Lung (tissue), 12 donors: ENCODE measurements around the gene EDC4. TPM values are rescaled to one million over a fixed set of nuclear protein-coding genes. Genes with fewer than 3 reads are reported as not detected.

Experiments used
- ATAC-seq: fragments of 200-7000 bp; cut with Tn5 transposase; one replicate; pipeline ENCODE4 v1.9.1; 2020; ENCODE audit warnings: moderate number of reproducible peaks; ENCODE audit not compliant: insufficient read depth, low FRiP score
- DNase-seq, 3 donors: peaks; one replicate each; pipeline ENCODE4 v3.0.0-alpha.2; 2013 to 2017
- H3K27ac ChIP-seq, 2 donors: one replicate each; pipeline ENCODE4 v1.5.1; 2013; ENCODE audit warnings: mild to moderate bottlenecking in 2 of 2, moderate library complexity in 2 of 2, control low read depth in 1 of 2, inconsistent platforms in 1 of 2, low read depth in 1 of 2, low read length in 1 of 2
- H3K27me3 ChIP-seq, 3 donors: one replicate each; pipeline ENCODE4 v1.5.1; 2013; ENCODE audit warnings: low read length in 2 of 3; ENCODE audit not compliant: control insufficient read depth in 3 of 3, insufficient read depth in 3 of 3
- H3K36me3 ChIP-seq, 4 donors: one replicate each; pipeline ENCODE4 v1.5.1; 2013; ENCODE audit warnings: low read length in 4 of 4, mild to moderate bottlenecking in 1 of 4, moderate library complexity in 1 of 4; ENCODE audit not compliant: control insufficient read depth in 4 of 4, insufficient read depth in 4 of 4
- H3K4me1 ChIP-seq, 5 donors: one replicate each; pipeline ENCODE4 v1.5.1; 2013; ENCODE audit warnings: low read length in 5 of 5, mild to moderate bottlenecking in 2 of 5, moderate library complexity in 1 of 5; ENCODE audit not compliant: control insufficient read depth in 5 of 5, insufficient read depth in 5 of 5
- H3K4me3 ChIP-seq: one replicate; pipeline ENCODE4 v1.5.1; 2013; ENCODE audit warnings: mild to moderate bottlenecking, control low read depth, moderate library complexity
- H3K9ac ChIP-seq, 2 donors: one replicate each; pipeline ENCODE4 v1.5.1; 2013; ENCODE audit warnings: low read length in 2 of 2, control low read depth in 1 of 2; ENCODE audit not compliant: insufficient read depth in 1 of 2
- H3K9me3 ChIP-seq, 4 donors: one replicate each; pipeline ENCODE4 v1.5.1; 2013; ENCODE audit warnings: low read length in 3 of 4, mild to moderate bottlenecking in 1 of 4, moderate library complexity in 1 of 4; ENCODE audit not compliant: control insufficient read depth in 4 of 4, insufficient read depth in 3 of 4
- CTCF ChIP-seq: IDR thresholded peaks from 2 replicates; pipeline ENCODE4 v1.5.1; 2012; ENCODE audit warnings: mild to moderate bottlenecking; ENCODE audit errors: control extremely low read depth, extremely low read depth
- WGBS, 2 donors: extraction: QIAGEN DNeasy Blood & Tissue Kit; methylation state at CpG; one replicate each; pipeline ENCODE4 v1.1.7; 2013; 5-methylcytosine and 5-hydroxymethylcytosine counted together
- polyA plus RNA-seq, 2 donors: library from polyadenylated mRNA; stranded (reverse); fragments of 200-250 nt; gene quantifications; one replicate each; pipeline ENCODE4 v1.2.1, GENCODE V29; 2013
- total RNA-seq, 2 donors: library from RNA; depleted of rRNA in 1 of 2; stranded (reverse); fragments of >200 nt in 1 of 2; gene quantifications; one replicate each; pipeline ENCODE4 v1.2.1, GENCODE V29; 2014 to 2021
- donor health status: control.
- donor health status: control.
- donor health status: Bipolar disorder and iron deficiency.
- donor health status: healthy.
- donor health status: DM: yes; HTN: yes; CAD: no.

The EDC4 gene
- total and polyA plus RNA-seq, 4 donors = 33.5 to 60.5 (median 39.5) TPM

DNA sequence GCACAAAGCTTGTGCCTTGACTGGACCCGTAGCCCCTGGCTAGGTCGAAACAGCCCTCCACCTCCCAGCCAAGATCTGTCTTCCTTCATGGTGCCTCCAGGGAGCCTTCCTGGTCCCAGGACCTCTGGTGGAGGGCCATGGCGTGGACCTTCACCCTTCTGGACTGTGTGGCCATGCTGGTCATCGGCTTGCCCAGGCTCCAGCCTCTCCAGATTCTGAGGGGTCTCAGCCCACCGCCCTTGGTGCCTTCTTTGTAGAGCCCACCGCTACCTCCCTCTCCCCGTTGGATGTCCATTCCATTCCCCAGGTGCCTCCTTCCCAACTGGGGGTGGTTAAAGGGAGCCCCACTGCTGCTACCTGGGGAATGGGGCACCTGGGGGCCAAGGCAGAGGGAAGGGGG, 55.3 kb downstream of the EDC4 start:
- peaks cover 0 to 12% (median 0%) of the 10 kb centered on the region in 5 donors for H3K4me1 ChIP-seq
- H3K27ac ChIP-seq = no peak overlapping the region
- no peak overlapping the region for H3K9ac ChIP-seq
- no peaks in the 10 kb centered on the region for H3K27me3 ChIP-seq
- no peak overlapping the region for H3K4me3 ChIP-seq
- 87 to 91% methylated on average over 7 of the region's 7 CpGs for WGBS, 2 donors
- ATAC-seq (no peak), DNase-seq (no peak)
- no peaks in the 10 kb centered on the region for H3K9me3 ChIP-seq
- TF ChIP-seq CTCF = no peak
- H3K36me3 ChIP-seq = peaks cover 0 to 25% (median 16%) of the 10 kb centered on the region in 4 donors

DNA sequence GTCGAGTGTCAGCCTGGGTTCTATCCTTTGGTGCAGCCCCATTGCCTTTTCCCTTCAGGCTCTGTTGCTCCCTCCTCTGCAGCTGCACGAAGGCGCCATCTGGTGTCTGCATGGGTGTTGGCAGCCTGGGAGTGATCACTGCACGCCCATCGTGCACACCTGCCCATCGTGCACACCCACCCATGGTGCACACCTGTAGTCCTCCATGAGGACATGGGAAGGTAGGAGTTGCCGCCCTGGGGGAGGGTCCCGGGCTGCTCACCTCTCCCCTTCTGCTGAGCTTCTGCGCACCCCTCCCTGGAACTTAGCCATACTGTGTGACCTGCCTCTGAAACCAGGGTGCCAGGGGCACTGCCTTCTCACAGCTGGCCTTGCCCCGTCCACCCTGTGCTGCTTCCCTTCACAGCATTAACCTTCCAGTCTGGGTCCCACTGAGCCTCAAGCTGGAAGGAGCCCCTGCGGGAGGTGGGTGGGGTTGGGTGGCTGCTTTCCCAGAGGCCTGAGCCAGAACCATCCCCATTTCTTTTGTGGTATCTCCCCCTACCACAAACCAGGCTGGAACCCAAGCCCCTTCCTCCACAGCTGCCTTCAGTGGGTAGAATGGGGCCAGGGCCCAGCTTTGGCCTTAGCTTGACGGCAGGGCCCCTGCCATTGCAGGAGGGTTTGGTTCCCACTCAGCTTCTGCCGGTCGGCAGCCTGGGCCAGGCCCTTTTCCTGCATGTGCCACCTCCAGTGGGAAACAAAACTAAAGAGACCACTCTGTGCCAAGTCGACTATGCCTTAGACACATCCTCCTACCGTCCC, 55.9 kb downstream of the EDC4 start:
- Histone ChIP-seq H3K36me3 (peaks cover 0 to 28% (median 17%) of the 10 kb centered on the region in 4 donors), H3K4me1 (peaks cover 0 to 12% (median 0%) of the 10 kb centered on the region in 5 donors), H3K4me3 (no peak overlapping the region), H3K9me3 (no peaks in the 10 kb centered on the region), H3K27me3 (no peaks in the 10 kb centered on the region), H3K9ac (no peak overlapping the region), H3K27ac (no peak overlapping the region)
- ATAC-seq = peak; percentile 56
- peak; percentile 62 to 67 (median 64) for DNase-seq
- 54 to 61% methylated on average over 16 of the region's 16 CpGs for WGBS, 2 donors
- TF ChIP-seq CTCF = peak; percentile 89

GRCh38 chr16:67930191-67930590, 57.3 kb downstream of the EDC4 start:
- Histone ChIP-seq H3K9ac (no peak overlapping the region), H3K27ac (no peak overlapping the region), H3K36me3 (peaks cover 0 to 39% (median 18%) of the 10 kb centered on the region in 4 donors), H3K9me3 (no peaks in the 10 kb centered on the region), H3K4me1 (peaks cover 0 to 14% (median 0%) of the 10 kb centered on the region in 5 donors), H3K27me3 (no peaks in the 10 kb centered on the region), H3K4me3 (no peak overlapping the region)
- no peak for TF ChIP-seq CTCF
- ATAC-seq = no peak
- DNase-seq = no peak
- 93 to 96% methylated on average over 14 of the region's 14 CpGs for WGBS, 2 donors
